Liver (tissue), 9 donors: Measurements from ENCODE around the gene MSI2. TPM values are rescaled to one million over a fixed set of nuclear protein-coding genes. Genes with fewer than 3 reads are reported as not detected.

Experiments
- DNase-seq: peaks from one replicate; pipeline ENCODE4 v3.0.0-alpha.2; 2017; ENCODE audit warnings: low spot score
- H3K27ac ChIP-seq, 2 donors: one replicate each; pipeline ENCODE4 v1.7.0; 2013; ENCODE audit warnings: inconsistent platforms in 2 of 2, low read length in 2 of 2, control low read depth in 1 of 2, low read depth in 1 of 2, mild to moderate bottlenecking in 1 of 2
- H3K27me3 ChIP-seq, 4 donors: one replicate each; pipeline versions ENCODE4 v1.6.1 to v1.7.0; 2013; ENCODE audit warnings: low read length in 3 of 4, inconsistent platforms in 1 of 4, mild to moderate bottlenecking in 1 of 4, moderate library complexity in 1 of 4; ENCODE audit not compliant: control insufficient read depth in 4 of 4, insufficient read depth in 4 of 4
- H3K36me3 ChIP-seq, 4 donors: one replicate each; pipeline versions ENCODE4 v1.6.1 to v1.7.0; 2013; ENCODE audit warnings: low read length in 3 of 4, mild to moderate bottlenecking in 3 of 4, low read depth in 1 of 4, moderate library complexity in 1 of 4; ENCODE audit not compliant: control insufficient read depth in 4 of 4, insufficient read depth in 3 of 4
- H3K4me1 ChIP-seq, 4 donors: one replicate each; pipeline versions ENCODE4 v1.6.1 to v1.7.0; 2013; ENCODE audit warnings: low read length in 3 of 4, mild to moderate bottlenecking in 3 of 4, moderate library complexity in 1 of 4; ENCODE audit not compliant: control insufficient read depth in 4 of 4, insufficient read depth in 4 of 4
- H3K4me3 ChIP-seq, 3 donors: one replicate each; pipeline versions ENCODE4 v1.6.1 to v1.7.0; 2013; ENCODE audit warnings: low read length in 3 of 3, control low read depth in 1 of 3, low read depth in 1 of 3, mild to moderate bottlenecking in 1 of 3
- H3K9ac ChIP-seq, 2 donors: one replicate each; pipeline ENCODE4 v1.7.0; 2013; ENCODE audit warnings: low read length in 2 of 2, mild to moderate bottlenecking in 2 of 2, moderate library complexity in 2 of 2, control low read depth in 1 of 2, low read depth in 1 of 2
- H3K9me3 ChIP-seq, 4 donors: one replicate each; pipeline versions ENCODE4 v1.6.1 to v1.7.0; 2013; ENCODE audit warnings: low read length in 3 of 4; ENCODE audit not compliant: control insufficient read depth in 4 of 4
- EGR1 ChIP-seq, 2 donors: IDR thresholded peaks; 2 replicates each; pipeline ENCODE4 v1.6.1; 2016 to 2018; ENCODE audit warnings: antibody characterized with exemption in 2 of 2, low read depth in 2 of 2
- FOXA1 ChIP-seq: IDR thresholded peaks from 2 replicates; pipeline ENCODE4 v1.6.1; 2016; ENCODE audit warnings: antibody characterized with exemption
- FOXA2 ChIP-seq: IDR thresholded peaks from 2 replicates; pipeline ENCODE4 v1.6.1; 2016; ENCODE audit warnings: antibody characterized with exemption
- GABPA ChIP-seq, 2 donors: IDR thresholded peaks in 1 of 2; conservative IDR thresholded peaks in 1 of 2; 2 replicates each; pipeline ENCODE4 v1.6.1; 2016; ENCODE audit warnings: antibody characterized with exemption in 2 of 2, mild to moderate bottlenecking in 1 of 2, moderate library complexity in 1 of 2
- HNF4A ChIP-seq, 2 donors: conservative IDR thresholded peaks; 2 replicates each; pipeline ENCODE4 v1.6.1; 2016; ENCODE audit warnings: antibody characterized with exemption in 2 of 2, mild to moderate bottlenecking in 2 of 2
- HNF4G ChIP-seq: IDR thresholded peaks from 2 replicates; pipeline ENCODE4 v1.6.1; 2016; ENCODE audit warnings: antibody characterized with exemption
- JUND ChIP-seq, 2 donors: IDR thresholded peaks; 2 replicates each; pipeline ENCODE4 v1.6.1; 2016; ENCODE audit warnings: antibody characterized with exemption in 2 of 2
- NR2F2 ChIP-seq: IDR thresholded peaks from 2 replicates; pipeline ENCODE4 v1.6.1; 2016; ENCODE audit warnings: antibody characterized with exemption
- RAD21 ChIP-seq, 2 donors: IDR thresholded peaks; 2 replicates each; pipeline ENCODE4 v1.6.1; 2016; ENCODE audit warnings: antibody characterized with exemption in 2 of 2, mild to moderate bottlenecking in 2 of 2
- RXRA ChIP-seq, 2 donors: IDR thresholded peaks; 2 replicates each; pipeline ENCODE4 v1.6.1; 2017 to 2018; ENCODE audit warnings: antibody characterized with exemption in 2 of 2, mild to moderate bottlenecking in 1 of 2
- SP1 ChIP-seq: IDR thresholded peaks from 2 replicates; pipeline ENCODE4 v1.6.1; 2018; ENCODE audit warnings: antibody characterized with exemption, mild to moderate bottlenecking
- TAF1 ChIP-seq: conservative IDR thresholded peaks from 2 replicates; pipeline ENCODE4 v1.6.1; 2016; ENCODE audit warnings: antibody characterized with exemption, mild to moderate bottlenecking
- YY1 ChIP-seq: IDR thresholded peaks from 2 replicates; pipeline ENCODE4 v1.6.1; 2016; ENCODE audit warnings: antibody characterized with exemption, mild to moderate bottlenecking
- WGBS: extraction: QIAGEN DNeasy Blood & Tissue Kit; methylation state at CpG from one replicate; pipeline ENCODE4 v1.1.7; 2013; 5-methylcytosine and 5-hydroxymethylcytosine counted together
- polyA plus RNA-seq, 2 donors: library from polyadenylated mRNA; stranded (reverse) in 1 of 2; unstranded in 1 of 2; fragments of 200-250 nt in 1 of 2; fragments of >200 nt in 1 of 2; fragmentation: Nextera tagmentation in 1 of 2; extraction: Ambion mirVana in 1 of 2; gene quantifications; one replicate each; pipeline versions ENCODE4 v1.2.1 to v1.2.3, GENCODE V29; 2013 to 2015
- total RNA-seq, 2 donors: library from RNA; depleted of rRNA; stranded (reverse); fragments of >200 nt; gene quantifications; one replicate each; pipeline ENCODE4 v1.2.3, GENCODE V29; 2014
- TF ChIP-seq, protein P1 (sequence below): IDR thresholded peaks from 2 replicates; pipeline ENCODE4 v1.6.1; 2016; ENCODE audit warnings: antibody characterized with exemption, mild to moderate bottlenecking
- TF ChIP-seq, protein P2 (sequence below): IDR thresholded peaks from 2 replicates; pipeline ENCODE4 v1.6.1; 2016; ENCODE audit warnings: antibody characterized with exemption
- TF ChIP-seq, protein P3 (sequence below): fragments of 150-350 bp; IDR thresholded peaks from 2 replicates; pipeline ENCODE4 v1.5.1; 2017; ENCODE audit warnings: improper control_type of control experiment, low read depth, low read length; ENCODE audit not compliant: missing input control
- TF ChIP-seq, protein P4 (sequence below): IDR thresholded peaks from 2 replicates; pipeline ENCODE4 v1.6.1; 2016; ENCODE audit warnings: antibody characterized with exemption
- TF ChIP-seq, protein P5 (sequence below): IDR thresholded peaks from 2 replicates; pipeline ENCODE4 v1.6.1; 2016; ENCODE audit warnings: antibody characterized with exemption
- donor health status: healthy.
- donor health status: healthy.
- donor health status: healthy.
- donor health status: healthy.
- donor health status: healthy.

Gene MSI2
- total and polyA plus RNA-seq, 4 donors: 5.7 to 15.6 (median 9.2) TPM

DNA sequence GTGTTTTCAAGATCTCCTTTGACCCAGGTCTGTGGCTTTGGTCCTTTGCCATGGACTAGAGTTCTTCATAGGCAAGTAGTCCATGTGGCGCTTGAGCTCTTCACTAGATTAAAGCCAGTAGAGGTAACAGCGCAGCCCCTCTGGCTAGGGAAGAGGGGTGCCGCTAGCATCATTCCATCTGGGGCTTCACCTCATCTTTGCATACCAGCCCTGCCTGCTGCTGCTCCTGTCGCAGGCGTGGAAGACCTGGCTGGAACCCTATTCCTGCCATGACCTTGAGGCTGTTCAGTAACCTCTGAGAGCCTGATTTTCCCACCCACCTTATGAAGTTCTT is 198.4 kb downstream of the MSI2 start:
- no peaks in the 10 kb centered on the region for H3K4me1 ChIP-seq
- H3K27me3 ChIP-seq: no peaks in the 10 kb centered on the region
- no peaks in the 10 kb centered on the region for H3K36me3 ChIP-seq
- H3K9me3 ChIP-seq: no peaks in the 10 kb centered on the region
- DNase-seq: no peak
- H3K27ac ChIP-seq: no peak overlapping the region
- 94% methylated on average over 5 of the region's 5 CpGs for WGBS
- no peak overlapping the region for H3K4me3 ChIP-seq
- TF ChIP-seq, protein P1, sequence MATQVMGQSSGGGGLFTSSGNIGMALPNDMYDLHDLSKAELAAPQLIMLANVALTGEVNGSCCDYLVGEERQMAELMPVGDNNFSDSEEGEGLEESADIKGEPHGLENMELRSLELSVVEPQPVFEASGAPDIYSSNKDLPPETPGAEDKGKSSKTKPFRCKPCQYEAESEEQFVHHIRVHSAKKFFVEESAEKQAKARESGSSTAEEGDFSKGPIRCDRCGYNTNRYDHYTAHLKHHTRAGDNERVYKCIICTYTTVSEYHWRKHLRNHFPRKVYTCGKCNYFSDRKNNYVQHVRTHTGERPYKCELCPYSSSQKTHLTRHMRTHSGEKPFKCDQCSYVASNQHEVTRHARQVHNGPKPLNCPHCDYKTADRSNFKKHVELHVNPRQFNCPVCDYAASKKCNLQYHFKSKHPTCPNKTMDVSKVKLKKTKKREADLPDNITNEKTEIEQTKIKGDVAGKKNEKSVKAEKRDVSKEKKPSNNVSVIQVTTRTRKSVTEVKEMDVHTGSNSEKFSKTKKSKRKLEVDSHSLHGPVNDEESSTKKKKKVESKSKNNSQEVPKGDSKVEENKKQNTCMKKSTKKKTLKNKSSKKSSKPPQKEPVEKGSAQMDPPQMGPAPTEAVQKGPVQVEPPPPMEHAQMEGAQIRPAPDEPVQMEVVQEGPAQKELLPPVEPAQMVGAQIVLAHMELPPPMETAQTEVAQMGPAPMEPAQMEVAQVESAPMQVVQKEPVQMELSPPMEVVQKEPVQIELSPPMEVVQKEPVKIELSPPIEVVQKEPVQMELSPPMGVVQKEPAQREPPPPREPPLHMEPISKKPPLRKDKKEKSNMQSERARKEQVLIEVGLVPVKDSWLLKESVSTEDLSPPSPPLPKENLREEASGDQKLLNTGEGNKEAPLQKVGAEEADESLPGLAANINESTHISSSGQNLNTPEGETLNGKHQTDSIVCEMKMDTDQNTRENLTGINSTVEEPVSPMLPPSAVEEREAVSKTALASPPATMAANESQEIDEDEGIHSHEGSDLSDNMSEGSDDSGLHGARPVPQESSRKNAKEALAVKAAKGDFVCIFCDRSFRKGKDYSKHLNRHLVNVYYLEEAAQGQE: no peak
- no peak for TF ChIP-seq YY1
- TF ChIP-seq JUND (IDR thresholded peaks at IDR 0.05): no peak
- H3K9ac ChIP-seq: no peak overlapping the region

DNA sequence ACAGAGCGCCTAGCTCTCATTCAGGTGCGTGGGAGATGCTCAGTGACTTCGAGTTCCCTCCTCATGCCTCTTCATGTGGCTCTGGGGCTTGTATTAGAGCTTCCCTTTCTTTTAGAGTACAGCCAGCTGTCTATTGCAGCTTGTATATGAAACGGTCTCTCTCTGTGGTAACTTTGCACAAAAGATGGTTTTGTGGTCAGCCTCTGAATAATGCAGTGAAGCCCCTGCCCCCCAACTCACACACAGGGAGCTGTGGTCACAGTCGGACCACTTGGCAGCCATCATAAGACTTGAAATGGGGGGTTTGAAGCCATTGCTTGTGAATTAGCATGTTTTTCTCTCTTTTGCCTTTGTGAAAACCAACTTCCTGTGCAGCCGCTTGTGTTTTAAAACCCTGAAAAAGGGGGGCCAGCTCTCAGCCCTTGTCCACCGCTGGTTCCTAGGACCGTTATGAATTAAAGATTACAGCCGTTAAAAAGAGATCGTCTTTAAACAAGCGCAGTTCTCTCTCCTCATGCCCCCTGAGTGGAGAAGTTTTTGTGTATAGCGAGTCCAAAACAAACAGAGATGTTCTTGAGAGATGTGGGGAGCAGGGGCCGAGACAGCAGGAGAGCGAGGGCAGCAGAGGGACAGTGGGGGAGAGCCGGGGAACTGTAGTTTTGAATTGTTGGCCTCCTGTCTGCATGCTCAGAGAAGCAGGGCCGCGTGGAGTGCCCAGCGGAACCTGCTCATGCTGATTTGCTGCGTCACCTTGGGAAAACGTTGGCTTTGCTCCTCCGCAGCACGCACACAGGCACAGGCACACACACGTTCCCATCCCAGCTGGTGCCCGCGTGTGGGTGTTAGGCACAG is 199.0 kb downstream of the MSI2 start:
- H3K27ac ChIP-seq: no peak overlapping the region
- no peaks in the 10 kb centered on the region for H3K27me3 ChIP-seq
- H3K9me3 ChIP-seq: no peaks in the 10 kb centered on the region
- no peak overlapping the region for H3K9ac ChIP-seq
- H3K4me1 ChIP-seq: no peaks in the 10 kb centered on the region
- DNase-seq: no peak
- TF ChIP-seq EGR1 (IDR thresholded peaks at IDR 0.05; ENCODE audit: low read depth in 2 of 2) (no peak), SP1 (no peak), GABPA (IDR thresholded peaks at IDR 0.05 in 1 of 2, conservative IDR thresholded peaks at IDR 0.05 in 1 of 2) (no peak), HNF4A (conservative IDR thresholded peaks at IDR 0.05) (no peak), NR2F2 (no peak), FOXA2 (no peak), HNF4G (no peak), YY1 (no peak), FOXA1 (no peak), JUND (IDR thresholded peaks at IDR 0.05) (no peak), RAD21 (IDR thresholded peaks at IDR 0.05) (no peak), RXRA (IDR thresholded peaks at IDR 0.05) (no peak), TAF1 (no peak)
- TF ChIP-seq, protein P1: no peak
- TF ChIP-seq, protein P2, sequence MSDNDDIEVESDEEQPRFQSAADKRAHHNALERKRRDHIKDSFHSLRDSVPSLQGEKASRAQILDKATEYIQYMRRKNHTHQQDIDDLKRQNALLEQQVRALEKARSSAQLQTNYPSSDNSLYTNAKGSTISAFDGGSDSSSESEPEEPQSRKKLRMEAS: no peak
- TF ChIP-seq, protein P3, sequence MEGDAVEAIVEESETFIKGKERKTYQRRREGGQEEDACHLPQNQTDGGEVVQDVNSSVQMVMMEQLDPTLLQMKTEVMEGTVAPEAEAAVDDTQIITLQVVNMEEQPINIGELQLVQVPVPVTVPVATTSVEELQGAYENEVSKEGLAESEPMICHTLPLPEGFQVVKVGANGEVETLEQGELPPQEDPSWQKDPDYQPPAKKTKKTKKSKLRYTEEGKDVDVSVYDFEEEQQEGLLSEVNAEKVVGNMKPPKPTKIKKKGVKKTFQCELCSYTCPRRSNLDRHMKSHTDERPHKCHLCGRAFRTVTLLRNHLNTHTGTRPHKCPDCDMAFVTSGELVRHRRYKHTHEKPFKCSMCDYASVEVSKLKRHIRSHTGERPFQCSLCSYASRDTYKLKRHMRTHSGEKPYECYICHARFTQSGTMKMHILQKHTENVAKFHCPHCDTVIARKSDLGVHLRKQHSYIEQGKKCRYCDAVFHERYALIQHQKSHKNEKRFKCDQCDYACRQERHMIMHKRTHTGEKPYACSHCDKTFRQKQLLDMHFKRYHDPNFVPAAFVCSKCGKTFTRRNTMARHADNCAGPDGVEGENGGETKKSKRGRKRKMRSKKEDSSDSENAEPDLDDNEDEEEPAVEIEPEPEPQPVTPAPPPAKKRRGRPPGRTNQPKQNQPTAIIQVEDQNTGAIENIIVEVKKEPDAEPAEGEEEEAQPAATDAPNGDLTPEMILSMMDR: no peak
- TF ChIP-seq, protein P4, sequence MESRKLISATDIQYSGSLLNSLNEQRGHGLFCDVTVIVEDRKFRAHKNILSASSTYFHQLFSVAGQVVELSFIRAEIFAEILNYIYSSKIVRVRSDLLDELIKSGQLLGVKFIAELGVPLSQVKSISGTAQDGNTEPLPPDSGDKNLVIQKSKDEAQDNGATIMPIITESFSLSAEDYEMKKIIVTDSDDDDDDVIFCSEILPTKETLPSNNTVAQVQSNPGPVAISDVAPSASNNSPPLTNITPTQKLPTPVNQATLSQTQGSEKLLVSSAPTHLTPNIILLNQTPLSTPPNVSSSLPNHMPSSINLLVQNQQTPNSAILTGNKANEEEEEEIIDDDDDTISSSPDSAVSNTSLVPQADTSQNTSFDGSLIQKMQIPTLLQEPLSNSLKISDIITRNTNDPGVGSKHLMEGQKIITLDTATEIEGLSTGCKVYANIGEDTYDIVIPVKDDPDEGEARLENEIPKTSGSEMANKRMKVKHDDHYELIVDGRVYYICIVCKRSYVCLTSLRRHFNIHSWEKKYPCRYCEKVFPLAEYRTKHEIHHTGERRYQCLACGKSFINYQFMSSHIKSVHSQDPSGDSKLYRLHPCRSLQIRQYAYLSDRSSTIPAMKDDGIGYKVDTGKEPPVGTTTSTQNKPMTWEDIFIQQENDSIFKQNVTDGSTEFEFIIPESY: no peak
- TF ChIP-seq, protein P5, sequence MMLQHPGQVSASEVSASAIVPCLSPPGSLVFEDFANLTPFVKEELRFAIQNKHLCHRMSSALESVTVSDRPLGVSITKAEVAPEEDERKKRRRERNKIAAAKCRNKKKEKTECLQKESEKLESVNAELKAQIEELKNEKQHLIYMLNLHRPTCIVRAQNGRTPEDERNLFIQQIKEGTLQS: no peak
- no peak overlapping the region for H3K4me3 ChIP-seq
- H3K36me3 ChIP-seq: no peaks in the 10 kb centered on the region
- WGBS: 75% methylated on average over 25 of the region's 25 CpGs
